HG03159 (cell line): ENCODE results near the gene UTF1.

Experiments used
- ATAC-seq: cut with Tn5 transposase; IDR thresholded peaks from one replicate; pipeline ENCODE4 v1.9.1; 2021; ENCODE audit warnings: mild to moderate bottlenecking, moderate library complexity; ENCODE audit not compliant: unreplicated experiment

Gene UTF1

GRCh38 chr10:133230044-133230361, at the start of gene UTF1:
Gene UTF1 (plus strand): TSS chr10:133230217. CDS start chr10:133230289, 72 bp downstream.
- ATAC-seq: no peak

GRCh38 chr10:133180965-133181639, 48.9 kb upstream of the UTF1 start:
- ATAC-seq: no peak

GRCh38 chr10:133182190-133182589, 47.8 kb upstream of the UTF1 start:
- no peak for ATAC-seq

GRCh38 chr10:133182791-133183645, 47.0 kb upstream of the UTF1 start:
- ATAC-seq: no peak

GRCh38 chr10:133183646-133184378, 46.2 kb upstream of the UTF1 start:
- ATAC-seq: no peak

GRCh38 chr10:133184591-133185244, 45.3 kb upstream of the UTF1 start:
- ATAC-seq: no peak

GRCh38 chr10:133185421-133185820, 44.6 kb upstream of the UTF1 start:
- ATAC-seq: no peak

GRCh38 chr10:133185916-133186315, 44.1 kb upstream of the UTF1 start:
- ATAC-seq: no peak

GRCh38 chr10:133186416-133187090, 43.5 kb upstream of the UTF1 start:
- ATAC-seq: no peak

- no peak for ATAC-seq
Observed at GRCh38 chr10:133187091-133187905, 42.7 kb upstream of the UTF1 start.

GRCh38 chr10:133187906-133188681, 41.9 kb upstream of the UTF1 start:
- no peak for ATAC-seq

GRCh38 chr10:133189256-133189655, 40.8 kb upstream of the UTF1 start:
- ATAC-seq: no peak

GRCh38 chr10:133189726-133190125, 40.3 kb upstream of the UTF1 start:
- ATAC-seq: no peak

GRCh38 chr10:133190225-133190624, 39.8 kb upstream of the UTF1 start:
- no peak for ATAC-seq

GRCh38 chr10:133191651-133192050, 38.4 kb upstream of the UTF1 start:
- no peak for ATAC-seq

- ATAC-seq: no peak
Observed at GRCh38 chr10:133194151-133194550, 35.9 kb upstream of the UTF1 start.

GRCh38 chr10:133195096-133195495, 34.9 kb upstream of the UTF1 start:
- ATAC-seq: no peak

- ATAC-seq: no peak
Observed at GRCh38 chr10:133195611-133196010, 34.4 kb upstream of the UTF1 start.
